ENCODE results near the gene FBLN2. TPM values are rescaled to one million over a fixed set of nuclear protein-coding genes. Genes with fewer than 3 reads are reported as not detected.

FBLN2 gene
- polyA plus RNA-seq, 1 experiment = 15.5 TPM

DNA sequence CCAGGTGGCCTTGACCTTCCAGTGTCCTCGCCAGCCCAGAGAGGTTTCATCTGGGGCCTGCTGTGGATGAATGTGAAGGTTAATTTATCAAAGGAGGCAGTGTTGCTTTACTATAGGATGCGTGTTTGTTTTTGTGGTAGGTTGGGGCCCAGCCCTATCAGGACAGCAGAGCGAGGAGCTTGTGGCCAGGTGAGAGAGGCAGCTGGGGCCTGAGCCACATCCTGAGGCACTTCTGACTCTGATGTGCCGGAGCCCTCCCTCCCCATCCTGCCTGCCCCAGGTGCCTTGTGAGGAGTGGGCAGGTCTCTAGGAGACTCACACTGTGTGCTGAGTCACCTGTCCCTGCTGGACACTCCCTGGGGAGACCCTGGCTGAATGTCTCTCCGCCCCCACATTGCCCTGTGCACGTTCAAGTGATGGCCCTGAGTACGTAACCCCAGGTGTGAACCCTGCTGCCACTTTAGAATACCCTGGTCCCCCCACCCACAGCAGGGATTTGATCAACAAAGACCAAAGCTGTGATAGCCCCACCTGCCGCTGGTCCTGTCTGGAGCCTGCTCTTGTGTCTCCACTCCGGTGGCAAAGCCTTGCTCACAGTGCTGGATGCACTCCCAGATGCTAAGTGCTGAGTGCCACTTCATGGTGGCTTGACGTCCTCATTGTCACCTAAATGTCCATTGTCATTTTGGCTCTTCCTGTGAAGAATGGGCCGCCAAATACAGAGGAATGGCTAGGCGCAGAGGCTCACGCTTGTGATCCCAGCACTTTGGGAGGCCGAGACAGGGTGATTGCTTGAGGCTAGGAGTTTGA lies 16.0 kb downstream of the FBLN2 start:
- CTCF ChIA-PET = no interaction called here

DNA sequence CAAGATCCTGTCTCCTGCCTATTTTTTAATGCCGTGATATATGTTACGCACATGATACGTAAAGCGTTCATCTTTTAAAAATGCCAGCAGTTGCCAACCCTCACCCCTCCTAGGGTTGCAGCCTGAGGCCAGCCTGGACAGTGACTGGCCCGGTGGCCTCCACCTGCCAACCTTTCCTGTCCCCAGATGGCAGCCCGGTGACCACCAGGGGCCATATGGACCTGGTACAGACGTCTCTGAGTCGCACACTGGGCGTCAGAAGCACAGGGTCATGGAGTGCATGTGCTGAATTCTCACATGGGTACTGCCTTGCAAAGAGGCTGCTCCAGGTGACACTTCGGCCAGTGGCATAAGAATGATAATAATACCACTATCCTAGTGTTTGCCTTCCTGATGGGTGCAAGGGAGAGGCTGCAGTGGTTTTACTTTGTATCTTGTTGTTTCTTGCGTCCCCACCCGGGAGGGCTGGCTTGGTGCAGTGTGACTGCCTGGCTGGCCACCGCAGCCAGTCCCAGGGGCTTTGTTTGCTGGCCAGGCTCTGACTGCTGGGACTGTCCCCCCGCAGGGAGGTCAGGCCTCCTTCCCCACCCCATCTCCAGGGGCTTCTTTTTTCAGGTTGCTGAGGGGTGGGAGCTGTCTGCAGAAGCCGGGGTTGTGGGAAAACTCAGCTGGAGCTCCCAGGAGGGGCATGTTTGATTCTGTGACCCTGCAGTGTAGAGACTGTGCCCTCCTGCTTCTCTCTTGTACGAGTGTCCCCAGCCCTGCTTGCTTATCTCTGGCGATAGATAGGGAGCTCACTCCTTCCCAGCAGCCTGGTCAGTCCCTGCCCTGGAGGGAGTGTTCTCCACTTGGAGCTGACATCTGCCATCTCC lies 16.9 kb downstream of the FBLN2 start:
- POLR2A ChIA-PET = no interaction called here
- H3K9me3 ChIP-seq (ENCODE audit: control insufficient read depth, insufficient read depth, low read length) = no peaks in the 10 kb centered on the region; the same call in 1 of the 2 replicates
- CTCF ChIA-PET = no interaction called here
- H3K27me3 ChIP-seq (ENCODE audit: control insufficient read depth, insufficient read depth, low read length) = peaks cover 2% of the 10 kb centered on the region
- H3K4me3 ChIP-seq (ENCODE audit: low read depth, low read length) = no peak overlapping the region
- H3K27ac ChIP-seq (ENCODE audit: low read depth, low read length) = no peak overlapping the region
- TF ChIP-seq, protein P1, sequence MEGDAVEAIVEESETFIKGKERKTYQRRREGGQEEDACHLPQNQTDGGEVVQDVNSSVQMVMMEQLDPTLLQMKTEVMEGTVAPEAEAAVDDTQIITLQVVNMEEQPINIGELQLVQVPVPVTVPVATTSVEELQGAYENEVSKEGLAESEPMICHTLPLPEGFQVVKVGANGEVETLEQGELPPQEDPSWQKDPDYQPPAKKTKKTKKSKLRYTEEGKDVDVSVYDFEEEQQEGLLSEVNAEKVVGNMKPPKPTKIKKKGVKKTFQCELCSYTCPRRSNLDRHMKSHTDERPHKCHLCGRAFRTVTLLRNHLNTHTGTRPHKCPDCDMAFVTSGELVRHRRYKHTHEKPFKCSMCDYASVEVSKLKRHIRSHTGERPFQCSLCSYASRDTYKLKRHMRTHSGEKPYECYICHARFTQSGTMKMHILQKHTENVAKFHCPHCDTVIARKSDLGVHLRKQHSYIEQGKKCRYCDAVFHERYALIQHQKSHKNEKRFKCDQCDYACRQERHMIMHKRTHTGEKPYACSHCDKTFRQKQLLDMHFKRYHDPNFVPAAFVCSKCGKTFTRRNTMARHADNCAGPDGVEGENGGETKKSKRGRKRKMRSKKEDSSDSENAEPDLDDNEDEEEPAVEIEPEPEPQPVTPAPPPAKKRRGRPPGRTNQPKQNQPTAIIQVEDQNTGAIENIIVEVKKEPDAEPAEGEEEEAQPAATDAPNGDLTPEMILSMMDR (IDR thresholded peaks at IDR 0.05; ENCODE audit: low read depth, low read length) = no peak
- no peak for DNase-seq (ENCODE audit: low read depth, low spot score)

More for the DNA sequence above, 16.0 kb downstream of the FBLN2 start:
- POLR2A ChIA-PET = no interaction called here
- Histone ChIP-seq H3K27ac (ENCODE audit: low read depth, low read length) (no peak overlapping the region), H3K4me3 (ENCODE audit: low read depth, low read length) (no peak overlapping the region), H3K9me3 (ENCODE audit: control insufficient read depth, insufficient read depth, low read length) (no peaks in the 10 kb centered on the region), H3K27me3 (ENCODE audit: control insufficient read depth, insufficient read depth, low read length) (peaks cover 4% of the 10 kb centered on the region)
- no peak for DNase-seq (ENCODE audit: low read depth, low spot score)
- TF ChIP-seq, protein P1 (IDR thresholded peaks at IDR 0.05; ENCODE audit: low read depth, low read length) = no peak

DNA sequence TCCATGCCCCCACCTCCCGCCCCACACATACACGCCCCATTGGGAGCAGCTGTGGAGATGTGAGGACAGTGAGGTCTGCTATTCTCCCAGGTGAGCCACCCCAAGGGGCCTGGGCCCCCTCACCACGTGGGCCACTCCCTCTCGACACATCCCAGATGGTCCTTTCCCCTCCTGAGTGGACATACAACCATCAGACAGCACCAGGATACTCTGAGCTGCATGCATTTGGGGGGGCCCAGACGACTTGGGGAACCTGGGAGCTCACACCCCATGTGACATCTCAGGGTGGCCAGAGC lies 17.5 kb downstream of the FBLN2 start:
- no peak for DNase-seq (ENCODE audit: low read depth, low spot score)
- no peaks in the 10 kb centered on the region; the same call in 1 of the 2 replicates for H3K9me3 ChIP-seq (ENCODE audit: control insufficient read depth, insufficient read depth, low read length)
- ChIA-PET CTCF (no interaction called here), POLR2A (no interaction called here)
- TF ChIP-seq, protein P1 (IDR thresholded peaks at IDR 0.05; ENCODE audit: low read depth, low read length) = no peak
- H3K27me3 ChIP-seq (ENCODE audit: control insufficient read depth, insufficient read depth, low read length) = no peaks in the 10 kb centered on the region
- H3K4me3 ChIP-seq (ENCODE audit: low read depth, low read length) = no peak overlapping the region
- no peak overlapping the region for H3K27ac ChIP-seq (ENCODE audit: low read depth, low read length)

DNA sequence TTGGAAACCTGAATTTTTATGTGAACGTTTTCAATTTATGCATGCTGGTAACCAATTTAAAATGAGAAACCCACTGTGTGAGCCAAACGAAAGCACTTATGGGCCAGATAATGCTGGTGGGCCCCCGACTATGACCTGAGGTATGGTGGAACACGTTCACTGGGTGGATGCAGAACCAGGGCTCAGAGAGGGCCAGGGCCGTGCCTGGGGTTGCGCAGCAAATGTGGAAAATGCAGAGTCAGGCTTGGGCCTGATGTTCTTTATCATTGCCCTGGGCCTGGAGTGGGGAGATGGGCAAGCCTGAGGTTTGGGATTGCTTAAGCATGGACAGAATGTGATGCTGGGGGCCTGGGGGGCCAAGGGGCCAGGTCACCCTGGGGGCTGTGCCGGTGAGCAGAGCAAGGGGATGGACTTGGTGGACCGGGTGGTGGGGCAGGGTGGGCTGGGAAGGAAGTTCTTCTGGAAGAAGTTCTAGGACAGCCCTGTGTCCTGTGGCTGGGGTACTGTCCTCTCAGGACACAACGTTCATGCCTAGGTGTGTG lies 17.9 kb downstream of the FBLN2 start:
- POLR2A ChIA-PET = no interaction called here
- Histone ChIP-seq H3K27ac (ENCODE audit: low read depth, low read length) (no peak overlapping the region), H3K27me3 (ENCODE audit: control insufficient read depth, insufficient read depth, low read length) (no peaks in the 10 kb centered on the region), H3K9me3 (ENCODE audit: control insufficient read depth, insufficient read depth, low read length) (no peaks in the 10 kb centered on the region; the same call in 1 of the 2 replicates), H3K4me3 (ENCODE audit: low read depth, low read length) (no peak overlapping the region)
- CTCF ChIA-PET = no interaction called here
- TF ChIP-seq, protein P1 (IDR thresholded peaks at IDR 0.05; ENCODE audit: low read depth, low read length) = no peak
- DNase-seq (ENCODE audit: low read depth, low spot score) = no peak

Measured in AG04450 (cell line).